Fibroblast of skin of right quadriceps (primary cell): Measurements from ENCODE around the gene ZBTB45.

Source experiments
- DNase-seq: peaks from one replicate; pipeline ENCODE4 v3.0.0-alpha.2; 2013

The ZBTB45 gene

GRCh38 chr19:58538257-58539168 is 18.9 kb upstream of the ZBTB45 start:
- no peak for DNase-seq

GRCh38 chr19:58536852-58537798 is 17.5 kb upstream of the ZBTB45 start:
- DNase-seq: no peak

GRCh38 chr19:58535857-58536256 is 16.2 kb upstream of the ZBTB45 start:
- DNase-seq: no peak

DNA sequence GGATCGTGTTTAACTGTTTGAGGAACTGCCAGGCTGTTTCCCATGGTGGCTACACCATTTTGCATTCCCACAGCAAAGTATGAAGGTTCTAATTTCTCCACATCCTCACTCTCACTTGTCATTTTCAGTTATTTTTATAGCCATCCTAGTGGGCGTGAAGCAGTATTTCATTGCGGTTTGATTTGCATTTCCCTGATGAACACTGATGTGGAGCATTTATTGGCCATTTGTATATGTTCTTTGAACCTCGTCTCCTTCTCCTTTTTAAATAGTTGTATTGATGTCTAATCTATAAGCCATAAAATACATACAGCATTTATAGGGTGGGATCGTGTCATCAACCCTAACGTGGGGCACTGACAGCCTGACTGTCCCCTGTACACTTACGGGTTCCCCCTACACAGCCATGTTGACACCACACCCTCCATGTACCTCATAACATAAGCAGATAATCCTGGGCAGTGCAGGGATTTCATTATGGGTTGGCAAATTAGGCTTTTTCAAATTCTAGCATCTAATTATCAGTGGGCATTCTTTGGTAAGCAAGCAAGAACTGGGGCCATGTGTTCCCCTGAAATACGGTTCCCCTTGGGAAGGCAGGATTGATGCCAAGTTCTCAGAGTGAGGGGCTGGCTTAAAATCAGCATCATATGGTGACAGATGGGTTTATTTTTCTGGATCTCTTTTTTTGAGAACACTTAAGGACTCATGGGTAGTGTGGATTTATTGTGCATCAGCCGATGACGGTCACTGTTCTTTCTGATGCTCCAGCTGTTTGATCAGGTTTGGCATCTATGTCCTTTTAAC is 11.6 kb upstream of the ZBTB45 start:
- no peak for DNase-seq

GRCh38 chr19:58529405-58529804 is 9.8 kb upstream of the ZBTB45 start:
- DNase-seq: no peak

DNA sequence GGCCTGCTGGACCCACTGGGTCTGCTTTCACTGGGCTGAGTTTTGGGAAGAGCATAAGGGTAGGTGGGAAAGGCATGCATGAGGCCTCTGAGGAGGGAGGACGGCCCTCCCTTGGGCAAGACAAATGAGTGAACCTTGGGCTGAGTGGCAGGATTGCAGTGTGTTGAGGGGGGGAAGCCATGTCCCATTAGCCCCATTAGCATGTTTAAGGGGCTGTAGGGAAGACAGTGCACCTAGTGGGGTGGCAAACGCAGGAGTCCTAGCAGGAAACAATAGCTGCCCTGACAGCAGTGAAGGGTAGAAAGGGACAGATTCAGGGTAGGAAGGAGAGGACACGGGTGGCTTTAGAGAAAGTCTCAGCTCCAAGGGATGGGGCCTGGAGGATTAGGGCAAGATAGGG is 3.1 kb upstream of the ZBTB45 start:
- no peak for DNase-seq

DNA sequence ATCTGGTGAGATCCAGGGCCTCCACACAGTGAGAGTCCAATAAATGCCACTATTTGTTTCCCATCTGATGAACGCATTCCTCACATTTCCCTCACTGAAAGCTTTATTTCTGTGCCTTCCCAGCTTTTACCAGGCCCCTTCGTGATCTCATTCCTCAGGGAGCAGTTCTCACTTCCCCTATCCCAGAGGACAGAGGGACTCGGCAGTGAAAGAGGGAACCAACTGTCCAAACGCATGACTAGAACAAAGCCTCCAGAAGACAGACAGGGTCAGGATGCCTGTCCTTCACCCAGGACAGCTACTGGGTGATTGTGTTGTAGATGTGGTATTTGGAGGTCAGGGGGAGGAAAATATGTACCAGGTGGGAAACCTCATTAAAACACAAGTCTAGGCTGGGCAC is 2.0 kb upstream of the ZBTB45 start:
- no peak for DNase-seq

DNA sequence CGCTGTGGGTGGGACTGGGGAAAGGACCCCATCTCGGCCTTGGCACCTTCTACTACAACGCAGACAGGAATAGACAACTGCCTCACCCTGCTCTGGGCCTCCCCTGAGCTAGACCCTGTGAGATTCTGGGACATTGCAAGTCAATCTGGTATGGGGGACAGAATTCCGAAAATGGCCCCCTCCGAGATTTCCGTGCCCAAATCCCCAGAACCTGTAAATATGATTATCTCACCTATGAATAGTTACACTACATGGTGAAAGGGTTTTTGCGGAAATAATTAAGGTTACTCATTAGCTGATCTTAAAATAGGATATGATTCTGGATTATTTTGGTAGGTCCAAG is 618 bp upstream of the ZBTB45 start:
- no peak for DNase-seq

DNA sequence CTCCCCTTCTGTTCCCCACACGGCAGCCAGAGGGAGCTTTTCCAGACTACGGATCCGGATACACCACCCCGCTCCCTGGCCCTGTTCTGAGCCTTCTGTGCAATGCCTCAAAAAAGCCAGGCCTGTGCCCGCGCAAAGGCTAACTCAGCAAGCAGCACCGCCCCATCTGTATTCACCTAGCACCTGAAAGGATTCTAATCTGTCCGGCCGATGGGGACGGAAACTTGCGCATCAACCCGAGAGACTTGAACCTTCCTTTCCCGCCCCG is 589 bp downstream of the ZBTB45 start:
- peak; percentile 75 for DNase-seq

- no peak for DNase-seq
Observed at GRCh38 chr19:58518256-58519086, 1.1 kb downstream of the ZBTB45 start.

GRCh38 chr19:58516964-58517833 is 2.4 kb downstream of the ZBTB45 start:
- DNase-seq: no peak

- no peak for DNase-seq
Observed at GRCh38 chr19:58516246-58516836, 3.3 kb downstream of the ZBTB45 start.

DNA sequence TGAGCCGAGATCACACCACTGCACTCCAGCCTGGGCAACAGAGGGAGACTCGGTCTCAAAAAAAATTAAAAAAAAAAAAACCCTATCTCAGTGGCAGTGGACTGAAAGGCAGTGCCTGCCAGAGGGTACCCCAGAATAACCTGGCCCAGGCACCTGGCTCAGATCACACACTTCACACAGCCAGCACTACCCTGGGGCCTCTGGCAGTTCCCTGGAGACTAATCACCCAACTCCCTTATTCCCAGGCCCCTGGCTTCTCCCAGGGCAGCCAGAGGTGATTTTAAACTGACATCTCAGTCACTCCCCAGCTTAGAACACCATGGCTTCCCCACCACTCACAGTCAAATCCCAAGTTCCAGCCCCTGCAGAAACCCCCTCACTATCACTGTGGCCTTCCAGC is 4.4 kb downstream of the ZBTB45 start:
- no peak for DNase-seq

DNA sequence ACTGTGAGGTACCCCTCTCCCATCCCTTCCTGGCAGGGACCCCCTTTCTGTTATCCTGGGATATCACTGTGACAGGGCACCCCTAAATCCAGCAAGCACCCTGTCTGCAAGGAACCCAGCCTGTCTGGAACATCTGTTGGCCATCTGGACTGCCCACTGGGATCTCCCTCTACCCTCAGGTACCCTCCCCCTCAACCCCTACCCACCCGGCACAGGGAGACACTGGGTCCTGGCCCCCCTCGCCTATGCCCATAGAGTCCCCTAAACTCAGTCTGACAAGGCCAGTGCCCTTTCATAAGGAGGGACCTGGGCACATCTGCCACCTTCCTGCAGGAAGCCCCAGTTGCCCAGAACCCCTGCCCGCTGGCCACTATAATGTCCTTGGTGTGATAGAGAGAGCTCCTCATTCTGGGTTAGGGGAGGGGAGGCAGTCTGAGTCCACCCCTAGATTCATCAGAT is 5.0 kb downstream of the ZBTB45 start:
- no peak for DNase-seq

DNA sequence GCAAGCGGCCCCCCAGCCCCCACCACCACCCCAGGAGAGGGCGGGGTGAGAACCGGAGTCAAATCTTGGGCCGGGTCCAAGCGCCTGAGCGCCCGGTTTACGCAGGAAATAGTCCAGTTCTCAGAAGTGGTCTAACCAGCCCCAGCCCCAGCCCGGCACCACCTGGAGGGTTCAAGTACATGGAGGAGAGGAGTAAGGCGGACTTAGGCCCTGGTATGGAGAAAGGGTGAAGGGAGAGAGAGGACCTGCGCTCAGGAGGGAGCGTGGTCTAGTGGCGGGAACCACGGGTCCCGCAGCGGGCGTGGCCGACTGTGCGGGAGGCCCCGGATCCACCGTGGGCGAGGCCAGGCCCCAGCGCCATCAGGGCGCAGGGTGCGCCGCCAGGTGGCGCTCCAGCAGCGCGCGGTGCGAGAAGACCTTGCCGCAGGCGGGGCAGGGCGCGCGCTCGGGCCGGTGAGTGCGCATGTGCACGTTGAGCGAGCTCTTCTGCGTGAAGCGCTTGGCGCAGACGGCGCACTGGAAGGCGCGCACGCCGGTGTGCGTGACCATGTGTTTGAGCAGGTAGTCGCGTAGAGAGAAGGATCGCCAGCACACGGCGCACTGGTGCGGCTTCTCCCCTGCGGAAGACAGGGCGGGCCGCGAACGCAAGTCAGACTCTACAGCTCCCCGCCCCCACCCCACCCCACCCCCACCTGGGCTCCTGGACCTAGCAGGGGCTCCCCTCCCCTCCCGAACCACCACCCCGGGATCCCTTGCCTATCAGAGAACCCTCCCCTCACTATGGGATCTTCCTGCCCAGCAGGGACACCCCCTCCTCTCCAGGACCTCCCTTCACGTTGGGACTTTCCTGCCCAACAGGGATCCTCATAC is 5.7 kb downstream of the ZBTB45 start:
- DNase-seq: peak; percentile 84

DNA sequence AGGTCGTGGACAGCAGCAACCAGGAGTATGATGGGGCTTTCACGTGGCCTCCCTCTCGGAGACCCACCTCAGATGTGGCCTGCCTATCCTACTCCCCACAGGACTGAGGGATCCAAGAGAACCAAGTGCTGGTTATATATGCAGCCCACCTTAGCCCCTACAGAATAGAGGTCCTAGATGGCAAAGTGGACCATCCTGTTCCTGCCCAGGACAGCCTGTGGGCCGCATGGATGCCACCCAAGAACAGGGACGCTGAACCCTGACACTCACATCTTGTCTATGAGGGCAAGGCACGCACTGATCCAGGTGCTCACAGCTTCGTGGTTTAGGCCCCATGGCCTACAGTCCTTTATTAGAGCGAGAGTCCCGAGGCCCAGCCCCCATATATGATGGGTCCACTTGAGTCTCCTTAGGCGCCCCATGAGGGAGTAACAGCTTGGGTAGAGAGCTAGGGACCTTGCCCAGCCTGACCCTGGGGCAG is 6.4 kb downstream of the ZBTB45 start:
- DNase-seq: no peak

DNA sequence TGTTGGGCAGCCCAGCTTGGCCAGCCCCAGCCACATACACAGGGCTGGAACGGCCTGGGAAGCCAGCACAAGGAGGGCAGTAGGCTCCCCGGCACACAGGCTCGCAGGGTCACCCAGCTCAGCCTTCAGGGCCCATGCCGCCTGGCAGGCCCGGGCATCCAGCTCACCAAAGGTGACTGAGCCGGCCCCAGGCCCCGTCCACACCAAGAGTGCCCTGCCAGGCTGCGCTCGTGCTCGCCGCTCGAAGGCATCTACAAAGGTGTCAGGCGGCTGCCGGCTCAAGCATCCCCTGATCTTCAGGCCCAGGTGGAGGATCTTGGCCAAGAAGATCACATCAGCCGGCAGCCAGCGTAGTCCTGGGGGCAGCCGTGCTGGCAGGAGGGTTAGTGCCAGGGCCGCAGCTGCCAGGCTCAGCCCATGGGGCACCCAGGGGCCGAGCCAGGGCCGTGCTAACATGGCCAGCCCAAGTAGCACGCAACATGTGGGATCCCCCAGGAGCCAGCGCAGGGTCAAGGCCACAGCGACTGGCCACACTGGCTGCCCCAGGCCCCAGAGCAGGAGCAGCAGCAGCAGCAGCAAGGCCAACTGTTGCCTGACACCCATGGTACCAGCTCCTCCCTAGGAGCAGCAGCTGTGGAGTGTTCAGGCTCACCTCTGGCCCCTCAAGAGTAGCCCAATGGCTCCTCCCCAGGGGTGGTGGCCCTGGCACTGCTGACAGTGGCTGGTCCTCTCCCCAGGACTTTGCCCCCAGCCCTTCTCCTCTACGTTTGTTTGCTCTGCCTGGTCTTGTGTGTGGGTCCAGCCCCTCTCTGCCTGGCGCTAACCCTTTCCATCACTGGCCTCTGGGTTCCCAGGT is 8.0 kb downstream of the ZBTB45 start, which contains the start of gene SLC27A5:
Gene SLC27A5 (minus strand): TSS at position 640 of the 856 bp plus-strand sequence. CDS start 37 bp downstream, at position 603.
- no peak for DNase-seq

DNA sequence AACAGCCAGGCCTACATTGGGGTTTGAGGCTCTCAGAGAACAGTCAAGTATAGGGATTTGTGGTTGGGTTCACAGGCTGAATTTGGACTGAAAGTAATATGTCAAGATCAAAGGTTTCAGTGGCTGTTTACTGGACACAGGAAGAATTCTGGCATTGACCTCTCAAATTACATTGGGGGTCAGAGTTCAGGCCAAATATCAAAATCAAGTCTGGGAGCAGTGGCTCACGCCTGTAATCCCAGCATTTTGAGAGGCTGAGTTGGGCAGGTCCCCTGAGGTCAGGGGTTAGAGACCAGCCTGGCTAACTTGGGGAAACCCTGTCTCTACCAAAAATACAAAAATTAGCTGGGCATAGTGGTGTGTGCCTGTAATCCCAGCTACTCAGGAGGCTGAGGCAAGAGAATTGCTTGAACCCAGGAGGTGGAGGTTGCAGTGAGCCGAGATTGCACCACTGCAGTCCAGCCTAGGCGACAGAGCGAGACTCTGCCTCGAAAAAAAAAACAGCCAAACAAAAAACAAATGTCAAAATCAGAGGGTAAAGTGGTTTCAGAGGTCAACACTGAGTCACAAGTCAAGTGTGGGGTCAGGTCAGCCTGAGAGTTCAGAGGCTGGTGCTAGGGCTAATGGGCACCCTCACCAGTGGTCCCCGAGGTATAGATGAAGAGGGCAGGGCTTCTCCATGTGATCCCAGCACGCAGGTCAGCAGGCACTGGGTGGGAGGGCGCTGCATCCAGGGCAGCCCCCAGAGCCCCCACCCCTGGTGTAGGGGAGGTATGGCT is 9.3 kb downstream of the ZBTB45 start:
- DNase-seq: no peak
